DMS53 (cell line): ENCODE data around the gene KIAA1191.

ENCODE experiments used
- DNase-seq: peaks from one replicate; lab custom pipeline; 2025; lab: John Stamatoyannopoulos, UW

Gene KIAA1191

DNA sequence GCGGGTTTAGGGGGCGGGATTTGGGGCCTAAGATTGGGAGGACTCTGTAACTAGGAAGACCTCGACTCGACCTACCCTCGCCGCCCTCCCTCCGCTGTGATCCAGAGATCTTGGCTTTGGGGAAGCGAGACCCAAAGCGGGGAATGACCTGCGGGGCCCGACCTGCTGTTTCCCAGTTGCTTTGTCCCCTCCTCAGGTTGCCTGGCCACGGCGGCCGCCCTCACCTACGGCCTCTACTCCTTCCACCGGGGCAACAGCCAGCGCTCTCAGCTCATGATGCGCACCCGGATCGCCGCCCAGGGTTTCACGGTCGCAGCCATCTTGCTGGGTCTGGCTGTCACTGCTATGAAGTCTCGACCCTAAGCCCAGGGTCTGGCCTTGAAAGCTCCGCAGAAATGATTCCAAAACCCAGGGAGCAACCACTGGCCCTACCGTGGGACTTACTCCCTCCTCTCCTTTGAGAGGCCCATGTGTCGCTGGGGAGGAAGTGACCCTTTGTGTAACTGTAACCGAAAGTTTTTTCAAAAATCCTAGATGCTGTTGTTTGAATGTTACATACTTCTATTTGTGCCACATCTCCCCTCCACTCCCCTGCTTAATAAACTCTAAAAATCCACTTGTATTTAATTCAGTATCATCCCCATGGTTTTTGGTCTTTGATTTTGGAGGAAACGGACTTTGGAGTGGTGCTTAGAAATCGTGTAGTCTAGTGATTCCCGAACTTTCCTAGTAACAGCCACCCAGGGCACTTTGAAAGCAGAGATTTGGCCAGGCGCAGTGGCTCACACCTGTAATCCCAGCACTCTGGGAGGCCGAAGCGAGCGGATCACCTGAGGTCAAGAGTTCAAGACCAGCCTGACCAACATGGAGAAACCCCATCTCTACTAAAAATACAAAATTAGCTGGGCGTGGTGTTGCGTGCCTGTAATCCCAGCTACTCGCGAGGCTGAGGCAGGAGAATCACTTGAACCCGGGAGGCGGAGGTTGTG is 27.9 kb upstream of the KIAA1191 start:
- no peak for DNase-seq

GRCh38 chr5:176388444-176389134 is 27.0 kb upstream of the KIAA1191 start, which contains the start of the genes HIGD2A and NOP16:
TSS of gene HIGD2A (plus strand) at chr5:176388751. CDS start at chr5:176388820, 69 bp downstream.
TSS of gene NOP16 (minus strand) at chr5:176388598. CDS start at chr5:176388539, 59 bp downstream.
- DNase-seq, result peak; percentile 100

- DNase-seq, result peak; percentile 59
These were observed 26.5 kb upstream of the KIAA1191 start for GRCh38 chr5:176388003-176388443.

DNA sequence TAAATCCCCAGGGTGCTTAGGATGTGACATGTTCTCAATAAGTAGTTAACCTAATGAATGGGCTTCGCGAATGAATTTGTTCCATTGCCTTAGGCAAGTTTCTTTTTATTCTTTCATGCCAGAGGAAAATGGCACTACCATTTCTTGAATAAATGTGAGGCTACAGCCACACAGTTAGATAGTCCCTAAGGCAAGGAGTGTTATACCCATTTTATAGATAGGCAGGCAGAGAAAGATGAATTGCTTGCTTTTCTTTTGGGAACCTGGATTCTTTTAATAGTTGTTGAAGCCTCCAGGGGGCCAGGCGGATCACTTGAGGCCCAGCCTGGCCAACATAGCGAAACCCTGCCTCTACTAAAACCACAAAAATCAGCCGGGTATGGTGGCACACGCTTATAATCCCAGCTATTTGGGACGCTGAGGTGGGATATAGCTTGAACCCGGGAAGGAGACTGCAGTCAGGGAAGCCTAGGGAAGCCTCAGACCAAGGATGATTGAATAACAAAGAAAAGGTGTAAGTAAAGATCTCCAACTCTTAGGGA is 25.9 kb upstream of the KIAA1191 start:
- DNase-seq, result no peak

DNA sequence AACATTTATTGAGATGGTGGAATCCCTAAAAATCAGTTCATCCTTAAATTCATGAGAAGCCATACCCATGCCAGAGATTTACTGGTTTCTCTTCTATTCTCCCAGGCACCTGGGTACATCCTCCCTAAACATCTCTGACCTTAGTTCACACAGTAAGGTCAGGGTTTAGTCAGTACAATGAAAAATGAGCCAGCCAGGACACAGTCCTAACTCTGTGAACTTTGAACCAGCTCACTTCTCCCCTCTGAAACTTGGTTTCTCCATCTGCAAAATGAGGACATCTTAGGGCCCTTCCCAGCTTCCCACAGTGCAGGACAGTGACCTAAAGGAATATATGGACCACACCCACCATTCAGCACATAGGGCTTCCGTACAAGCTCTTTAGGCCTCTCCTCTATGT is 24.9 kb upstream of the KIAA1191 start:
- no peak for DNase-seq

- no peak for DNase-seq
These were observed 23.4 kb upstream of the KIAA1191 start for GRCh38 chr5:176384991-176385390.

DNA sequence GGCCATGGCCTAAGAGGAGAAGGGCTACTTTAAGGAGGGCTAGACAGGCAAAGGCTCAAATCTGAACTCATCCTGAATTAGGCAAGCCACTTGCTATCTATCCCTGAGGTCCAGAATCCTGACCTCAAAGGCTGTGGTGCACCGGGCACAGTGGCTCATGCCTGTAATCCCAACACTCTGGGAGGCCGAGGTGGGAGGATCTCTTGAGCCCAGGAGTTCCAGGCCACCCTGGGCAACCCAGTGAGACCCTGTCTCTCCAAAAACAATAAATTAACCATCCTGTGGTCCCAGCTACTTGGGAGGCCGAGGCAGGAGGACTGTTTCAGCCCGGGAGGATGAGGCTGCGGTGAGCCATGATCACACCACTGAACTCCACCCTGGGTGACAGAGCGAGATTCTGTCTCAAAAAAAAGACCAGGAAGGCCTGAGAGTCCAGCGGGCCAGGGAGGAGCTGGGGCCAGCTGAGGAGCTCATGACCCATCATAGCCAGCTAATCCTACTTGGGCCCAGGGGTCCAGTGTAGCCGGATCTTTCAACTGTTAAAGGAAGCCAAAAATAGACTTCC is 22.9 kb upstream of the KIAA1191 start:
- no peak for DNase-seq

DNA sequence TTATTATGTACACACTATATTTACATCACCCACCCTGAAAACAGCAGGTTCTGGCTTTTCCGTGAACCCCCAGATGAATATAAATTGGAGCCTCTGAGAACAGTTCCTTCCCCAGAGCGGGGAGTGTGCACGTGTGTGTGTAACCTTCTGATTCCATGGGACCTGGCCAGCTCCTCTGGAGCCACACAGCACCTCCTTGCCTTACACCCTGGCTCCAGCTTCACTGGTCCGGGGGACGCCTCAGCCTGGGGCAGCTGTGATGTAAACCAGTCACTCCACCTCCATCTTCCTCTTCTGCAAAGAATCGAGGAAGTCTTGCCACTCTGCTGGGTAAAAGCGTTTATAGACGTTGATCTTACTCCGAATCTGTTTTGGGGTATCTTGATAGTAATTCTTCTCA is 22.4 kb upstream of the KIAA1191 start:
- DNase-seq, result no peak

DNA sequence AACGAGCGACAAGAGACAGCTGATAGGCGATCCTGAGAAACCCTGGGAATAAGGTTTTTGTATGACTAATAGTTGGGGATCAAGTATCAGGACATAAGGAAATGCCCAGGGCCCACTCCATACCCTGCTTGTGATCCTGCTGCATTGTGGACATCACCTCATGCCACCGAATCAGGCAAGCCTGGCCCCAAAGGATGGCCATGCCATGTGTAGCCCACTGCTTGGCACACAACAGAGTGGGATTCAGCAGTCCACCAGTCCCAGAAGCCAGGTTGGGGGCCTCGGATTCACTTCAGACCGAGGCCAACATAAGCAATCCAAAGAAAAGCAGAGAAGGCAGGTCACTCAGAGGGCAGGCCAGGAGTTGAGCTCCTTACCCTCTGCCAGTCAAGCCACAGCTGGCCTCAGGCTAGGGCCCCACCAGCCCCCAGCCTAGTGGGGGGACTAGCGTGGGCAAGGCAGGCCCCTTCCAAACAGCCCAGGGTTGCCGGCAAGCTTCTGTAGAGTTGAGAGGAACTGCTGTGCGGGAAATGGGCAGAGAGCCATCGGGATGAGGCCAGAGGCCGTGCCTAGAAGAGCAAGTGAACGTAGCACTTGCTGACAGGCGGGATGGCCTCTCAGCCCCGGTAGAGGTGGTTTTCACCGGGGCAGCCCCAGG is 21.8 kb upstream of the KIAA1191 start:
- no peak for DNase-seq

DNA sequence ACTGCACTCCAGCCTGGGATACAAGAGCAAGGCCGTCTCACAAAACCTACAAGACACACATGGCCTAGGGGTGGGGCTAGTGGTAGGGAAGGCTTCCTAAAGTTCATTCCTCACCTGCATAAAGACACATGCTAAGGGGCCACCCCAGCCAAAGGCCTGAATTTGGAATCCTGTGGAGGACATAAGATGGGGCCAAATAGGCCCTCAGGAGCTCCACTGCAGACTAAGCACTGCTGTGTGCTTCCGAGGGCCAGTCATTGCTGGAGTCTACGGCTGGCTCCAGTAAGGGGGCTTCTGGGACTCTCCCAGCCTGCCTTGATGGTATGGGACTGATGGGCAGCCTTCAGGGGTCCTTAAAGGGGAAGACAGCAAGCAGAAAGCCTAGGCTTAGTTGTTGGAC is 21.2 kb upstream of the KIAA1191 start:
- no peak for DNase-seq

DNA sequence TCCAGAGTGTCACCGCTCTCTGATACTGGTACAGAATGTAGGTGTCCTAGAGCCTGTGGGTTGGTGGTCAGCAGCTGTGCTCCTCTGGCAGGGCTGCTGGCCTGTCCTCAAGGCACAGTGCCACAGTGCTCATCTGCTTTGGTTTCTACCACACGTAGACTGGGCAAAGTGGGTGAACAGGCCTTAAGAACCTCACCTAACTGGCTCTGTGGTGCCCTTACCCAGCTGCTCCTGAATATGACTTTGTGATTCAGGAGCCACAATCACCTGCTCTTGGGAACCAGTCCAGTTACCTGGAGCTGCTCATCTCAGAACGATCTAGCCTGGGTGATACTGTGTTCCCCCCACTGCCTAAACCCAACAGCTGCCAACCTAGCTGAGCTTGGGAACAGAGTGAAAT is 20.4 kb upstream of the KIAA1191 start:
- no peak for DNase-seq

DNA sequence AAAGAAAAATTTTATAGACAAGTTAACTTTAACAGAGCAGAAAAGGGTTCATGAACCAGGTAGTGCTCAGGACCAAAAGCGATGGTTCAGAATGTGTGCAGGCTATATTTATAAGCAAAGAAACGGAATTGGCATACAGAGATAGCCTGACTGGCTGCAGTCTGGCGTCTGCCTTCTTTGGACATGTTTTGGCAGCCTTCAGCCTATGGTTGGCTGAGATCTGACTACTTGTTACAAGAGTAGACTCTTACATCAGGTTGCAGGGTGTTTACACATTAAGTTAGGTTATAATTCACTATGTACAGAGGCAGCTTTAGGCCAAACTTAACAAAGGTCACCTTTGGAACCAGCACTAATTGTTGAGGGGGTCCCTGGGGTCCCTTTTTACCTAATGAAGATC is 19.9 kb upstream of the KIAA1191 start:
- no peak for DNase-seq

DNA sequence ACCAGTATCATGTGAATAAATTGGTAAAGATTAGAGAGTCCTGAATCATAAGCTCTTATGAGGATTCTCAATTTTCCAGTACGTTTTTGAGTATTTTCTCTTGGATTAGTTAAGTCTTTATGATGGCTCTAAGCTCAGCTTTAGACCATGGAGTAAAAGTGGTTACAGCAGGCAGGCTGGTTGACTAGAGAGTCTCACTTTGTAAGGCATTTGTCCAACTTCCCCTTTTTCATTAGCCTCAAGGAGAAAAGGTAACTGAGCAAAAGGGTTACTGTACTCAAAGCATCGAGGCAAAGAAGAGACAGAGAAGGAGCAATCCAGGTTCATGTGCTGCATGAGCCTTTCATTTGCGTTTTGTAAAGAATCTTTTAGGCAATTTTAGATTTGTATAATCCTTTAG is 18.3 kb upstream of the KIAA1191 start:
- no peak for DNase-seq

GRCh38 chr5:176373100-176373818 is 11.7 kb upstream of the KIAA1191 start:
- DNase-seq, result no peak

DNA sequence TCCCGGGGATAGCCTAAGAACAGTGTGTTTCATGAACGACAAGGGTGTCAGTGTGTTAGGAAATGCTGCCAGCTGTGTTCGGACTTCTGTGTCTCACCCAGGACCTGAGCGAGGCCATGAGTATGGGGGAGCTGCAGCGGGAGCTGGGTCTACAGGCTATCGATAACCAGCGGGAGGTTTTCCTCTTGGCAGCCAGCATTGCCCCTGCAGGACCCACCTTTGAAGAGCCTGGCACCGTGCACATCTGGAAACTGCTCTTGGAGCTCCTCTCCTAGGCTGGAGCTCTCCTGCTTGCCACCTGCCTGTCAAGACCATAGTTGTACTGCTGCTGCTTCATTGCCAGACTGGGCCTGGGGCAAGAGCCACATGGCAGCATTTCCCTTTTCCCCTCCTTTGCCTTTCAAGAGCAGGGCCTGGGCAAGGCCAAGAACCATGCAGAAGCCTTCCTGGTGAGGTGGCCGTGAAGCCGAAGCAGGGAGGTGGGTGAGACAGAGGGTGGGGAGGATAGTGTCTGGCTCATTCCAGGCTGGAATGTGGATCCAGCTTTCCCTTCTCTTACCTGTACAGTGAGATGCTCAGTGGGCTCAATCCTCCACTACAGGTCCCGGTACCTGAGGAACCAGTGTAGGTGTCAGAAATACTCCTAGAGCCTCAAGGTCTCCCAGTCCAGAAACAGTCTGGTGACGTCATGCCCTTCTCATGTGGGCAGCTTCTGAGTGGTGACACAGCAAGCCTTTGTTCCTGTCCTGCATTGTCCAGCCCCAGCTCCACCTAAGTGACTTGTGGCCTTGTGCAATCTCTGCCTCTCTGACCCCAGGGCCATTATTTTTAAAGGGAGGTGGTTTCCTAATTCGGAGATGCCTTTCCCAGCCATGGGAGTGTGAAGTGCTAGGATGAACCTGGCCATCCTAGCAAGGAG is 10.3 kb upstream of the KIAA1191 start:
- peak; percentile 48 for DNase-seq

DNA sequence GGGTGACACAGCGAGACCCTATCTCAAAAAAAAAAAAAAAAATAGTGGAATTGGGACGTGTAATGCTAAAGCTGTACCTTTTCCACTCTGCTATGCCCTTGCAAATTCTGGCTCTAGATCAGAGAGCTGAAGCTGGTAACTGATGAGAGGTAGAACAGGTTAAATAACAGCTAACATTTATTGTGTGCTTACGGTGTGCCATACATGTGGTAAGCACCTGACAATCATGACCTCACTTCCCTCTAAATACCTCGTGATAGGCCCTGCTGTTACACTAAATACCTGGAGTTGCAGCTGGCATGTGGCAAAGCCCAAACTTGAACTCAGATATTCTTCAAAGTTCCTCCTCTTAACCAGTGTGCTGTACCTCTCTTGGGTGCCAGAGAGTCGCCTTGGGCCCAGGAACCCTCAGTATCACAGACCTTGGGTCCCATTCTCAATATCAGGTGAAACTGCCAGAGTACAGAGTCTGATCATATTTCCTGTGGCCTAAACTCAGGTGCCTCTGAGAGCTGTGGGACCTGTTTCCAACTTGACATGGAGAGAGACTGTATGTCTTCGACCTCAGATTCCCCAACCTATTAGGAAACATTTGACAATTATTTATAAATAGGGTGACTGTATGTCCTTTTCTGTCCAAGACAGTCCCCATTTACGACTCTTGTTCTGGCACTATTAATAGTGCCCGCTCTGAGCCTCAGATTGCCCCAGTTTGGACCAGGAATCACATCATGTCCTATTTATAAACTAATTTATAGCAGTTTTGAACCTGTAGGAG is 8.6 kb upstream of the KIAA1191 start:
- no peak for DNase-seq

DNA sequence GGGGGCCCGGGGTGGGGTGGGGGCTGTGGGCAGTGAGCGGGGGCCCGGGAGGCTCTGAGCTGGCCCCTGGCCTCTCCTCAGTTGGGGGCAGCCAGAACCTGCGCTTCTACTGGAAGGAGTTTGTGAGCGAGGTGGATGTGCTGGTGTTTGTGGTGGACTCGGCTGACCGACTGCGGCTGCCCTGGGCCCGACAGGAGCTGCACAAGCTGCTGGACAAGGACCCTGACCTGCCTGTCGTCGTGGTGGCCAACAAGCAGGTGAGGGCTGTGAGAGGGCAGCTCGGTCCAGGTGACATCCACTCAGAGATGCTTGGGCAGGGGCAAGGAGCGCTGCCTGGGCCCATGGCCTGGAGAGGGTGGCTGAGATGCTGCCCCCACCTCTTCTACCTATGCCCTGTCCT is 7.2 kb upstream of the KIAA1191 start:
- DNase-seq, result no peak

- peak; percentile 68 for DNase-seq
These were observed 4.8 kb upstream of the KIAA1191 start for GRCh38 chr5:176366232-176366894.
